ENCODE data around the gene AQP4. TPM values are rescaled to one million over a fixed set of nuclear protein-coding genes. Genes with fewer than 3 reads are reported as not detected.

AQP4 gene, protein sequence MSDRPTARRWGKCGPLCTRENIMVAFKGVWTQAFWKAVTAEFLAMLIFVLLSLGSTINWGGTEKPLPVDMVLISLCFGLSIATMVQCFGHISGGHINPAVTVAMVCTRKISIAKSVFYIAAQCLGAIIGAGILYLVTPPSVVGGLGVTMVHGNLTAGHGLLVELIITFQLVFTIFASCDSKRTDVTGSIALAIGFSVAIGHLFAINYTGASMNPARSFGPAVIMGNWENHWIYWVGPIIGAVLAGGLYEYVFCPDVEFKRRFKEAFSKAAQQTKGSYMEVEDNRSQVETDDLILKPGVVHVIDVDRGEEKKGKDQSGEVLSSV
- total RNA-seq (2014; rRNA removed; shearing (Covaris generic)) = not detected in 2 replicates

GRCh38 chr18:26865557-26865956, at the start of gene AQP4:
TSS of gene AQP4 (minus strand) at chr18:26865707. CDS start at chr18:26865689, 18 bp downstream.

All from A375 (cell line).